DMS53 treated with DMSO at 0.1 percent for 48 hours (cell line): ENCODE data around the gene ADGRG2.

Experiments used
- DNase-seq: peaks from one replicate; lab custom pipeline; 2025; ENCODE audit not compliant: unreplicated experiment; lab: John Stamatoyannopoulos, UW

ADGRG2 gene

GRCh38 chrX:18962329-18962728, 159.9 kb downstream of the ADGRG2 start:
- no peak for DNase-seq

GRCh38 chrX:18961686-18962085, 160.6 kb downstream of the ADGRG2 start:
- no peak for DNase-seq

- no peak for DNase-seq
Measured at GRCh38 chrX:18956303-18957032, 165.8 kb downstream of the ADGRG2 start.

GRCh38 chrX:18955676-18956075, 166.6 kb downstream of the ADGRG2 start:
- no peak for DNase-seq

GRCh38 chrX:18951032-18951431, 171.2 kb downstream of the ADGRG2 start:
- no peak for DNase-seq

- no peak for DNase-seq
Measured at GRCh38 chrX:18949944-18950301, 172.3 kb downstream of the ADGRG2 start.

GRCh38 chrX:18949291-18949943, 172.9 kb downstream of the ADGRG2 start:
- DNase-seq = no peak

- no peak for DNase-seq
Measured at GRCh38 chrX:18946611-18947010, 175.7 kb downstream of the ADGRG2 start.

- DNase-seq = no peak
Measured at GRCh38 chrX:18946157-18946556, 176.1 kb downstream of the ADGRG2 start.

- DNase-seq = no peak
Measured at GRCh38 chrX:18945483-18945882, 176.8 kb downstream of the ADGRG2 start.

- no peak for DNase-seq
Measured at GRCh38 chrX:18944482-18944881, 177.8 kb downstream of the ADGRG2 start.

- DNase-seq = no peak
Measured at GRCh38 chrX:18941896-18942295, 180.4 kb downstream of the ADGRG2 start.
